H1 (cell line): ENCODE measurements around the gene DZIP1L. TPM values are rescaled to one million over a fixed set of nuclear protein-coding genes. Genes with fewer than 3 reads are reported as not detected.

Experiments used
- CTCF ChIA-PET: fragments of 300-600 bp; sonication (Branson Sonifier 250); formaldehyde crosslinking; loops from one replicate; lab custom pipeline; 2021; ENCODE audit not compliant: partially characterized antibody; lab: Charles Lee
- POLR2A ChIA-PET: fragments of 300-600 bp; sonication (Branson Sonifier 250); formaldehyde crosslinking; loops from one replicate; lab custom pipeline; 2021; ENCODE audit warnings: inconsistent platforms; ENCODE audit not compliant: partially characterized antibody; lab: Charles Lee
- DNase-seq, 2 experiments: peaks; one replicate each; pipeline versions ENCODE4 v3.0.0 to v3.0.0-alpha.2; 2010 to 2022; ENCODE audit warnings: low spot score in 2 of 2, low read depth in 1 of 2, mixed read lengths in 1 of 2
- FAIRE-seq: peaks from 2 replicates; lab custom pipeline; 2011; peaks lifted over from hg19 to GRCh38; lab: Jason Lieb, UNC
- H2AFZ ChIP-seq: 2 replicates; pipeline ENCODE4 v1.8.1; 2012; ENCODE audit warnings: low read length, inconsistent platforms
- H2AK5ac ChIP-seq: 2 replicates; pipeline ENCODE4 v1.6.1; 2013; ENCODE audit warnings: low read depth, low read length
- H2BK120ac ChIP-seq: replicated peaks from 2 replicates; pipeline ENCODE3; 2013; ENCODE audit warnings: low read depth, low read length, inconsistent platforms
- H2BK12ac ChIP-seq: 2 replicates; pipeline ENCODE4 v1.6.1; 2013; ENCODE audit warnings: low read depth, low read length
- H2BK15ac ChIP-seq: 2 replicates; pipeline ENCODE4 v1.6.1; 2013; ENCODE audit warnings: low read length
- H2BK20ac ChIP-seq: 2 replicates; pipeline ENCODE4 v1.6.1; 2013; ENCODE audit warnings: low read length
- H2BK5ac ChIP-seq: 2 replicates; pipeline ENCODE4 v1.6.1; 2013; ENCODE audit warnings: low read depth, low read length
- H3K14ac ChIP-seq: 2 replicates; pipeline ENCODE4 v1.6.1; 2013; ENCODE audit warnings: inconsistent platforms; ENCODE audit not compliant: insufficient read length
- H3K18ac ChIP-seq: 2 replicates; pipeline ENCODE4 v1.6.1; 2013; ENCODE audit warnings: low read length; ENCODE audit errors: extremely low read depth
- H3K23ac ChIP-seq: 2 replicates; pipeline ENCODE4 v1.6.1; 2013; ENCODE audit warnings: inconsistent platforms; ENCODE audit not compliant: insufficient read length
- H3K23me2 ChIP-seq: 2 replicates; pipeline ENCODE4 v1.6.1; 2013; ENCODE audit warnings: low read depth, low read length
- H3K27ac ChIP-seq: 2 replicates; pipeline ENCODE4 v1.6.1; 2011; ENCODE audit warnings: low read depth, low read length, inconsistent platforms
- H3K27me3 ChIP-seq, 4 experiments: replicated peaks in 1 of 4; 1 replicate in 1 of 4; 2 replicates in 3 of 4; pipeline versions ENCODE4 v1.6.1 to v1.8.1; 2011 to 2013; ENCODE audit warnings: low read length in 3 of 4, mild to moderate bottlenecking in 3 of 4, inconsistent platforms in 2 of 4, mixed read lengths in 2 of 4, moderate library complexity in 1 of 4; ENCODE audit not compliant: control insufficient read depth in 3 of 4, insufficient read depth in 3 of 4; ENCODE audit errors: extremely low read depth in 1 of 4
- H3K36me3 ChIP-seq, 4 experiments: 2 replicates each; pipeline versions ENCODE4 v1.6.1 to v1.8.1; 2011 to 2013; ENCODE audit warnings: mild to moderate bottlenecking in 4 of 4, low read length in 3 of 4, moderate library complexity in 2 of 4, control low read depth in 1 of 4, inconsistent platforms in 1 of 4; ENCODE audit not compliant: insufficient read depth in 4 of 4, control insufficient read depth in 2 of 4
- H3K4ac ChIP-seq: replicated peaks from 2 replicates; pipeline ENCODE3; 2013; ENCODE audit warnings: low read length, low read depth, mixed read lengths, inconsistent platforms; ENCODE audit not compliant: insufficient read length
- H3K4me1 ChIP-seq, 4 experiments: replicated peaks in 1 of 4; 1 replicate in 1 of 4; 2 replicates in 3 of 4; pipeline versions ENCODE4 v1.6.1 to v1.8.1; 2011 to 2013; ENCODE audit warnings: low read length in 3 of 4, inconsistent platforms in 2 of 4, mixed read lengths in 1 of 4; ENCODE audit not compliant: insufficient read depth in 4 of 4, control insufficient read depth in 3 of 4
- H3K4me2 ChIP-seq, 2 experiments: 2 replicates each; pipeline versions ENCODE4 v1.6.1 to v1.8.1; 2011 to 2013; ENCODE audit warnings: low read depth in 2 of 2, low read length in 2 of 2, control low read depth in 1 of 2, inconsistent platforms in 1 of 2, mild to moderate bottlenecking in 1 of 2; ENCODE audit not compliant: insufficient read depth in 1 of 2
- H3K4me3 ChIP-seq, 4 experiments: fragments of 200-600, 300-600 bp in 1 of 4; sonication (generic), shearing (Covaris generic), sonication (Bioruptor Twin) in 1 of 4; 2 replicates each; pipeline versions ENCODE4 v1.5.1 to v1.8.1; 2011 to 2016; ENCODE audit warnings: low read length in 4 of 4, low read depth in 3 of 4, control low read depth in 2 of 4, inconsistent platforms in 2 of 4, mild to moderate bottlenecking in 2 of 4, mixed read lengths in 1 of 4, moderate library complexity in 1 of 4; ENCODE audit not compliant: insufficient read depth in 2 of 4; ENCODE audit errors: extremely low read depth in 1 of 4
- H3K56ac ChIP-seq: replicated peaks from 2 replicates; pipeline ENCODE3; 2013; ENCODE audit warnings: low read depth, mild to moderate bottlenecking, mixed read lengths, low read length, inconsistent platforms; ENCODE audit not compliant: insufficient read length
- H3K79me1 ChIP-seq: 2 replicates; pipeline ENCODE4 v1.6.1; 2013; ENCODE audit warnings: low read depth, low read length, control low read depth
- H3K79me2 ChIP-seq, 2 experiments: 2 replicates each; pipeline versions ENCODE4 v1.6.1 to v1.8.1; 2012 to 2013; ENCODE audit warnings: low read length in 2 of 2, mild to moderate bottlenecking in 2 of 2, inconsistent platforms in 1 of 2; ENCODE audit not compliant: insufficient read depth in 2 of 2, control insufficient read depth in 1 of 2
- H3K9ac ChIP-seq, 4 experiments: replicated peaks in 1 of 4; 1 replicate in 1 of 4; 2 replicates in 3 of 4; pipeline versions ENCODE4 v1.6.1 to v1.8.1; 2011 to 2013; ENCODE audit warnings: low read depth in 3 of 4, low read length in 3 of 4, control low read depth in 2 of 4, mild to moderate bottlenecking in 2 of 4, moderate library complexity in 2 of 4, inconsistent platforms in 1 of 4; ENCODE audit errors: extremely low read depth in 1 of 4
- H3K9me3 ChIP-seq, 2 experiments: 2 replicates each; pipeline versions ENCODE4 v1.6.1 to v1.8.1; 2012 to 2013; ENCODE audit warnings: mild to moderate bottlenecking in 2 of 2, moderate library complexity in 2 of 2, control low read depth in 1 of 2, inconsistent platforms in 1 of 2, low read depth in 1 of 2, low read length in 1 of 2, mixed read lengths in 1 of 2; ENCODE audit not compliant: insufficient read depth in 2 of 2
- H4K20me1 ChIP-seq, 2 experiments: replicated peaks in 1 of 2; 2 replicates each; pipeline versions ENCODE3 to v1.8.1; 2011 to 2013; ENCODE audit warnings: inconsistent platforms in 2 of 2, low read length in 2 of 2, mild to moderate bottlenecking in 1 of 2; ENCODE audit not compliant: insufficient read depth in 2 of 2, control insufficient read depth in 1 of 2
- H4K5ac ChIP-seq: 2 replicates; pipeline ENCODE4 v1.6.1; 2013; ENCODE audit warnings: low read length, low read depth, mixed read lengths, inconsistent platforms; ENCODE audit not compliant: insufficient read length
- H4K8ac ChIP-seq: 2 replicates; pipeline ENCODE4 v1.8.0; 2013; ENCODE audit warnings: mild to moderate bottlenecking, moderate library complexity, low read length, inconsistent platforms; ENCODE audit not compliant: insufficient read depth; ENCODE audit errors: extremely low read depth
- H4K91ac ChIP-seq: replicated peaks from 2 replicates; pipeline ENCODE3; 2013; ENCODE audit warnings: low read length, mixed read lengths, inconsistent platforms; ENCODE audit not compliant: insufficient read length
- ASH2L ChIP-seq: fragments of 200-600, 300-600 bp; sonication (generic); IDR thresholded peaks from one replicate; pipeline ENCODE4 v1.7.1; 2017; ENCODE audit warnings: low read length
- WGBS, 2 experiments: shearing (Covaris generic) in 1 of 2; methylation state at CpG; one replicate each; pipeline versions ENCODE4 v1.1.6 to v1.1.7; 2013 to 2015; ENCODE audit warnings: low lambda C conversion rate in 2 of 2, mixed read lengths in 2 of 2, inconsistent platforms in 1 of 2, low coverage in 1 of 2, missing lambda C conversion rate in 1 of 2; ENCODE audit not compliant: insufficient replicate concordance in 2 of 2, insufficient coverage in 1 of 2, insufficient read length in 1 of 2; ENCODE audit errors: extremely low coverage in 1 of 2, missing lambda C conversion rate in 1 of 2; 5-methylcytosine and 5-hydroxymethylcytosine counted together
- polyA plus RNA-seq, 7 experiments: library from polyadenylated mRNA; depleted of rRNA in 3 of 7; stranded (reverse) in 5 of 7; unstranded in 2 of 7; fragments of >200 nt in 5 of 7; fragments of 200-250 nt in 2 of 7; gene quantifications; 1 replicate in 5 of 7; 2 replicates in 1 of 7; 4 replicates in 1 of 7; pipeline versions ENCODE4 v1.2.1 to v1.2.3, GENCODE V29; 2011 to 2013; ENCODE audit warnings: missing spikeins in 2 of 7, mixed read lengths in 2 of 7
- total RNA-seq: library from RNA; stranded (reverse); fragmentation: NEBNext Ultra II Directional; extraction: Animal tissue kit (Norgen Biotek cat#: 25700); gene quantifications from 2 replicates; pipeline ENCODE4 v1.2.1, GENCODE V29; 2021

The DZIP1L gene
- total and polyA plus RNA-seq, 2 of the 8 experiments (the other 6 are each of a cell fraction or from before 2014, with no cell fraction given), result 6.5 to 8.3 TPM

DNA sequence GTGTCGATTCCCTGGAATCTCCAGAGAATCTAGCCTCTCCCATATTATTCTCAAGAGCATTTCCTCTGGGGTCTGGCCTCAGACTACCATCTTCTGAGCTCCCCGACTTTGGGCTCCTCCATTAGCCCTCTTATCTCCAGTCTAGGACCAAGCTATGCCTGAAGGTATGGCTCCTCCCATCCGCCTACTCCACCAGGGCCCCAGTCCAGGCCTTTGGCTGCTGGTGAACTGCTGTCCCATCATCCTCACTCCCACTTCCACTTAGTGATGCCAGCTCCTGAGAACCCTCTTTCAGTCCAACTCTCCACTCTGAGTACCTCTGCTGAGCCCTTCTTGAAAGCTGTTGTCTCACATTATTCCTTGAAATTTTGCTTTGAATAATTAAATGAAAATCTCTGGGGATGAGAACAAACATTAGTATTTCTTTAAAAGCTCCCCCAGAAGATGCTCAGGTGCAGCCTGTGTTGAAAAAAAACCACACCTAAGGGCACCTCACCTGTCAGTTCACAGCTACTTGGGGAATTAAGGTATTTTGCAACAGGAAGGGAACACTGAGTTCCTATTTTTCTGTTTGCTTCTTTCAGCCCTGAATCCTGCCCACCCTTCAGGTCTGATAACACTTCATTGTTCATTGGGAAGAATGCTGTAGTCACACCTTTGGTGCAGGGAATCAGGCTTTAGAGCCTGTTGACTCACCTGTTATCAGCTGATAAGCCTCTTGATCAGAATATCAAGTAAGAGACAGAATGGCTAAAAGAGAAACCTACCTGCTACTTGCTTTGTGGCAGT lies 95.9 kb downstream of the DZIP1L start:
- H3K9me3 ChIP-seq, result no peaks in the 10 kb centered on the region
- no peak overlapping the region for H2BK15ac ChIP-seq
- DNase-seq (no peak), FAIRE-seq (no peak)
- WGBS, 2 experiments, result 87% methylated on average over 3 of the region's 3 CpGs; no CpG with 5 or more reads in 1 of the 2 experiments
- no peak overlapping the region for H4K8ac ChIP-seq
- no peak overlapping the region for H2AK5ac ChIP-seq
- H3K4ac ChIP-seq, result no peak overlapping the region
- CTCF ChIA-PET, result interaction anchor here (1.1 to 1.3 kb wide), 4 partner anchors 9 to 33 kb away, joined by 4 to 5 read pairs (median 5); partner anchors contain the start of gene CLDN18
- H3K14ac ChIP-seq, result no peak overlapping the region
- no peak overlapping the region for H3K4me3 ChIP-seq
- no peak overlapping the region for H3K4me2 ChIP-seq
- TF ChIP-seq ASH2L, result no peak
- H2BK5ac ChIP-seq, result no peak overlapping the region
- H3K36me3 ChIP-seq, result no peaks in the 10 kb centered on the region
- H3K23me2 ChIP-seq, result no peaks in the 10 kb centered on the region
- H3K79me2 ChIP-seq, result no peaks in the 10 kb centered on the region
- no peaks in the 10 kb centered on the region for H3K79me1 ChIP-seq
- POLR2A ChIA-PET, result no interaction called here
- H3K56ac ChIP-seq, result no peak overlapping the region
- H3K18ac ChIP-seq, result no peak overlapping the region
- H3K23ac ChIP-seq, result no peak overlapping the region
- no peak overlapping the region for H3K9ac ChIP-seq
- no peaks in the 10 kb centered on the region for H3K4me1 ChIP-seq
- H3K27ac ChIP-seq, result no peak overlapping the region
- H2BK20ac ChIP-seq, result no peak overlapping the region
- H4K20me1 ChIP-seq, result no peaks in the 10 kb centered on the region
- H4K5ac ChIP-seq, result no peak overlapping the region
- H3K27me3 ChIP-seq, result no peaks in the 10 kb centered on the region
- H4K91ac ChIP-seq, result no peak overlapping the region
- H2BK120ac ChIP-seq, result no peak overlapping the region
- no peak overlapping the region for H2AFZ ChIP-seq
- no peak overlapping the region for H2BK12ac ChIP-seq
